ENCODE results near the gene TOMM40L. TPM values are rescaled to one million over a fixed set of nuclear protein-coding genes. Genes with fewer than 3 reads are reported as not detected.

TOMM40L gene
- total and polyA plus RNA-seq, 2 donors from 2014 or later = 12.1 to 29.0 TPM

- no peak for FAIRE-seq
- Histone ChIP-seq H3K9me3 (ENCODE audit: control insufficient read depth in 2 of 3, insufficient read depth in 1 of 3, low read length in 3 of 3) (no peaks in the 10 kb centered on the region), H3K4me1 (ENCODE audit: control insufficient read depth in 2 of 3, insufficient read depth in 2 of 3, low read depth in 1 of 3, low read length in 3 of 3) (peaks cover 0 to 10% (median 4%) of the 10 kb centered on the region in 3 donors), H3K36me3 (ENCODE audit: control insufficient read depth in 2 of 3, insufficient read depth in 3 of 3, low read length in 3 of 3) (peaks cover 16 to 36% (median 29%) of the 10 kb centered on the region in 3 donors), H3K4me3 (ENCODE audit: low read length in 3 of 3) (no peak within 1 kb of the TSS), H3K27ac (ENCODE audit: low read depth in 2 of 2, low read length in 2 of 2) (peak within 1 kb of the TSS in 1 of 2 donors; percentile 56), H3K27me3 (ENCODE audit: control insufficient read depth, insufficient read depth, low read length) (no peaks in the 10 kb centered on the region), H3K9ac (ENCODE audit: low read length in 3 of 3) (no peak within 1 kb of the TSS)
- intact Hi-C loops (cut with DNase I) = loop anchor here (10.0 kb wide), 1 partner anchor 160 kb away; no protein-coding TSS in a partner anchor
- no peak for TF ChIP-seq CTCF (IDR thresholded peaks at IDR 0.05; ENCODE audit: borderline replicate concordance, extremely low read depth, insufficient read depth)
- DNase-seq = peak in 1 of 5 donors; percentile 77
Measured at GRCh38 chr1:161215076-161215475, 10.8 kb upstream of the TOMM40L start, which contains the start of gene FCER1G. Gene FCER1G (plus strand): TSS chr1:161215295. CDS start chr1:161215322, 27 bp downstream.

- Histone ChIP-seq H3K9ac (ENCODE audit: low read length in 3 of 3) (peak overlapping the region in 1 of 3 donors; percentile 36), H3K27me3 (ENCODE audit: control insufficient read depth, insufficient read depth, low read length) (no peaks in the 10 kb centered on the region), H3K27ac (ENCODE audit: low read depth in 2 of 2, low read length in 2 of 2) (peak overlapping the region; percentile 55 to 87), H3K36me3 (ENCODE audit: control insufficient read depth in 2 of 3, insufficient read depth in 3 of 3, low read length in 3 of 3) (peaks cover 11 to 21% (median 19%) of the 10 kb centered on the region in 3 donors), H3K4me1 (ENCODE audit: control insufficient read depth in 2 of 3, insufficient read depth in 2 of 3, low read depth in 1 of 3, low read length in 3 of 3) (peaks cover 0 to 10% (median 4%) of the 10 kb centered on the region in 3 donors), H3K4me3 (ENCODE audit: low read length in 3 of 3) (peak overlapping the region in 1 of 3 donors; percentile 47), H3K9me3 (ENCODE audit: control insufficient read depth in 2 of 3, insufficient read depth in 1 of 3, low read length in 3 of 3) (no peaks in the 10 kb centered on the region)
- intact Hi-C loops (cut with DNase I) = loop anchor here (10.0 kb wide), 1 partner anchor 158 kb away; no protein-coding TSS in a partner anchor
- DNase-seq (peak in 1 of 5 donors; percentile 7), FAIRE-seq (no peak)
- TF ChIP-seq CTCF (IDR thresholded peaks at IDR 0.05; ENCODE audit: borderline replicate concordance, extremely low read depth, insufficient read depth) = no peak
Measured at GRCh38 chr1:161216945-161217712, 8.7 kb upstream of the TOMM40L start.

- Histone ChIP-seq H3K27ac (ENCODE audit: low read depth in 2 of 2, low read length in 2 of 2) (peak overlapping the region in 1 of 2 donors; percentile 59), H3K9ac (ENCODE audit: low read length in 3 of 3) (no peak overlapping the region), H3K4me3 (ENCODE audit: low read length in 3 of 3) (no peak overlapping the region), H3K4me1 (ENCODE audit: control insufficient read depth in 2 of 3, insufficient read depth in 2 of 3, low read depth in 1 of 3, low read length in 3 of 3) (peaks cover 0 to 10% (median 4%) of the 10 kb centered on the region in 3 donors), H3K27me3 (ENCODE audit: control insufficient read depth, insufficient read depth, low read length) (no peaks in the 10 kb centered on the region), H3K9me3 (ENCODE audit: control insufficient read depth in 2 of 3, insufficient read depth in 1 of 3, low read length in 3 of 3) (no peaks in the 10 kb centered on the region), H3K36me3 (ENCODE audit: control insufficient read depth in 2 of 3, insufficient read depth in 3 of 3, low read length in 3 of 3) (peaks cover 10 to 17% (median 15%) of the 10 kb centered on the region in 3 donors)
- intact Hi-C loops (cut with DNase I) = loop anchor here (10.0 kb wide), 1 partner anchor 157 kb away; no protein-coding TSS in a partner anchor
- FAIRE-seq = no peak
- no peak for TF ChIP-seq CTCF (IDR thresholded peaks at IDR 0.05; ENCODE audit: borderline replicate concordance, extremely low read depth, insufficient read depth)
- DNase-seq = no peak
Measured at GRCh38 chr1:161217831-161218230, 8.0 kb upstream of the TOMM40L start.

Data from kidney (tissue), 14 donors.